Kidney epithelial cell (primary cell): ENCODE data around the gene RPAIN. TPM values are rescaled to one million over a fixed set of nuclear protein-coding genes. Genes with fewer than 3 reads are reported as not detected.

Source experiments
- DNase-seq: peaks from one replicate; pipeline ENCODE4 v3.0.0-alpha.2; 2010; ENCODE audit warnings: low read depth
- H3K27me3 ChIP-seq: 2 replicates; pipeline ENCODE4 v1.6.0; 2011; ENCODE audit warnings: low read length; ENCODE audit not compliant: control insufficient read depth, insufficient read depth
- H3K36me3 ChIP-seq: 2 replicates; pipeline ENCODE4 v1.5.1; 2011; ENCODE audit warnings: low read length; ENCODE audit not compliant: control insufficient read depth, insufficient read depth
- H3K4me3 ChIP-seq: 2 replicates; pipeline ENCODE4 v1.5.1; 2011; ENCODE audit warnings: low read depth, mild to moderate bottlenecking, control low read depth, low read length
- CTCF ChIP-seq: IDR thresholded peaks from 2 replicates; pipeline ENCODE4 v1.5.1; 2011; ENCODE audit warnings: mild to moderate bottlenecking, moderate library complexity, low read length, control low read depth, inconsistent platforms; ENCODE audit not compliant: insufficient read depth, poor library complexity, severe bottlenecking
- total RNA-seq: library from RNA; depleted of rRNA; stranded (reverse); fragments of >200 nt; gene quantifications from 2 replicates; pipeline ENCODE4 v1.2.3, GENCODE V29; 2015

RPAIN gene
- total RNA-seq, 1 donor from 2014 or later = 71.4 TPM

- TF ChIP-seq CTCF = no peak
- peaks cover 3% of the 10 kb centered on the region for H3K36me3 ChIP-seq
These were observed 39.4 kb upstream of the RPAIN start for GRCh38 chr17:5380491-5381135.

GRCh38 chr17:5381542-5381941 lies 38.4 kb upstream of the RPAIN start:
- no peak for DNase-seq
- H3K4me3 ChIP-seq = no peak overlapping the region
- no peak for TF ChIP-seq CTCF
- H3K36me3 ChIP-seq = peaks cover 3% of the 10 kb centered on the region
- H3K27me3 ChIP-seq = no peaks in the 10 kb centered on the region

More at GRCh38 chr17:5380491-5381135, 39.4 kb upstream of the RPAIN start:
- no peak for DNase-seq
- Histone ChIP-seq H3K4me3 (no peak overlapping the region), H3K27me3 (no peaks in the 10 kb centered on the region)

GRCh38 chr17:5391678-5392077 lies 28.3 kb upstream of the RPAIN start:
- no peak for DNase-seq
- Histone ChIP-seq H3K36me3 (peaks cover 3% of the 10 kb centered on the region), H3K27me3 (no peaks in the 10 kb centered on the region), H3K4me3 (no peak overlapping the region)
- no peak for TF ChIP-seq CTCF

- Histone ChIP-seq H3K27me3 (no peaks in the 10 kb centered on the region), H3K4me3 (no peak overlapping the region), H3K36me3 (peaks cover 1% of the 10 kb centered on the region)
- no peak for DNase-seq
- TF ChIP-seq CTCF = no peak
These were observed 23.4 kb upstream of the RPAIN start for GRCh38 chr17:5396612-5397011.

GRCh38 chr17:5399767-5400166 lies 20.2 kb upstream of the RPAIN start:
- Histone ChIP-seq H3K27me3 (no peaks in the 10 kb centered on the region), H3K36me3 (no peaks in the 10 kb centered on the region), H3K4me3 (no peak overlapping the region)
- DNase-seq = no peak
- no peak for TF ChIP-seq CTCF

GRCh38 chr17:5405400-5405799 lies 14.6 kb upstream of the RPAIN start:
- TF ChIP-seq CTCF = no peak
- no peaks in the 10 kb centered on the region for H3K27me3 ChIP-seq
- no peak overlapping the region for H3K4me3 ChIP-seq
- DNase-seq = no peak
- H3K36me3 ChIP-seq = peaks cover 2% of the 10 kb centered on the region
